K562 (cell line): ENCODE data around the gene CARMIL1. TPM values are rescaled to one million over a fixed set of nuclear protein-coding genes. Genes with fewer than 3 reads are reported as not detected.

ENCODE experiments used
- ATAC-seq: fragments of 200-7000 bp; cut with Tn5 transposase; 3 replicates; pipeline ENCODE4 v1.9.1; 2020; ENCODE audit warnings: moderate library complexity
- BruUV-seq: library from RNA; stranded (reverse); fragments of 400-500 nt; replicated peaks from 2 replicates; lab custom pipeline; 2021; lab: Mats Ljungman, UMichigan
- CTCF ChIA-PET: fragments of 300-600 bp; formaldehyde crosslinking; extraction: SDS; loops from one replicate; lab custom pipeline; 2021; ENCODE audit warnings: low intra/inter-chr PET ratio; lab: Yijun Ruan, JAX
- POLR2A ChIA-PET: fragments of 300-600, 350-650 bp; sonication (Branson Sonifier 250); formaldehyde crosslinking; extraction: SDS; loops from one replicate; lab custom pipeline; 2021; ENCODE audit warnings: antibody characterized with exemption, inconsistent platforms; lab: Yijun Ruan, JAX
- DNase-seq, 4 experiments: peaks; one replicate each; pipeline versions ENCODE4 v3.0.0 to v3.0.0-alpha.2; 2011 to 2018; ENCODE audit warnings: low spot score in 3 of 4, mixed read lengths in 3 of 4; ENCODE audit errors: extremely low read depth in 1 of 4
- FAIRE-seq: peaks from 2 replicates; lab custom pipeline; 2011; peaks lifted over from hg19 to GRCh38; lab: Jason Lieb, UNC
- H2AFZ ChIP-seq: 2 replicates; pipeline ENCODE4 v1.6.0; 2011; ENCODE audit warnings: low read depth, low read length, control low read depth, inconsistent platforms
- H3K27ac ChIP-seq: fragments of 200-600 bp; 3 replicates; pipeline ENCODE4 v1.8.0; 2011; ENCODE audit warnings: low read depth, mild to moderate bottlenecking, control low read depth, inconsistent platforms, low read length, moderate library complexity, mixed read lengths; ENCODE audit errors: extremely low read depth
- H3K27me3 ChIP-seq, 2 experiments: fragments of 300-600 bp in 1 of 2; 2 replicates in 1 of 2; 3 replicates in 1 of 2; pipeline versions ENCODE4 v1.6.0 to v1.8.0; 2011; ENCODE audit warnings: inconsistent platforms in 2 of 2, low read length in 2 of 2, mild to moderate bottlenecking in 1 of 2, mixed read lengths in 1 of 2, moderate library complexity in 1 of 2; ENCODE audit not compliant: control insufficient read depth in 2 of 2, insufficient read depth in 2 of 2
- H3K36me3 ChIP-seq: fragments of 300-600 bp; 3 replicates; pipeline ENCODE4 v1.8.0; 2011; ENCODE audit warnings: mild to moderate bottlenecking, low read length, inconsistent platforms; ENCODE audit not compliant: control insufficient read depth, insufficient read depth
- H3K4me1 ChIP-seq, 2 experiments: fragments of 200-600 bp in 1 of 2; replicated peaks in 1 of 2; 2 replicates in 1 of 2; 3 replicates in 1 of 2; pipeline versions ENCODE4 v1.5.1 to v1.8.0; 2011; ENCODE audit warnings: inconsistent platforms in 2 of 2, low read length in 2 of 2, mild to moderate bottlenecking in 1 of 2, mixed read lengths in 1 of 2, moderate library complexity in 1 of 2; ENCODE audit not compliant: control insufficient read depth in 2 of 2, insufficient read depth in 2 of 2
- H3K4me2 ChIP-seq: 2 replicates; pipeline ENCODE4 v1.6.1; 2011; ENCODE audit warnings: low read length, control low read depth, inconsistent platforms, mixed read lengths; ENCODE audit not compliant: insufficient read depth
- H3K4me3 ChIP-seq: fragments of 200-600 bp; sonication (generic), shearing (Covaris generic); 2 replicates; pipeline ENCODE4 v1.5.1; 2016; ENCODE audit warnings: control low read depth, inconsistent platforms
- H3K79me2 ChIP-seq: fragments of 200-600 bp; 3 replicates; pipeline ENCODE4 v1.8.0; 2011; ENCODE audit warnings: low read length, inconsistent platforms; ENCODE audit not compliant: control insufficient read depth, insufficient read depth
- H3K9ac ChIP-seq, 2 experiments: 2 replicates each; pipeline versions ENCODE4 v1.6.0 to v1.6.1; 2011; ENCODE audit warnings: low read depth in 2 of 2, low read length in 2 of 2, control low read depth in 1 of 2, inconsistent platforms in 1 of 2, mild to moderate bottlenecking in 1 of 2, mixed read lengths in 1 of 2; ENCODE audit not compliant: insufficient read depth in 1 of 2
- H3K9me1 ChIP-seq: one replicate; pipeline ENCODE4 v1.6.0; 2011; ENCODE audit warnings: inconsistent platforms, mild to moderate bottlenecking, low read length, moderate library complexity; ENCODE audit not compliant: control insufficient read depth, insufficient read depth
- H3K9me3 ChIP-seq: replicated peaks from 2 replicates; pipeline ENCODE4 v1.5.1; 2011; ENCODE audit warnings: low read depth, low read length, inconsistent platforms; ENCODE audit not compliant: control insufficient read depth, insufficient read depth
- H4K20me1 ChIP-seq: replicated peaks from 2 replicates; pipeline ENCODE4 v1.6.1; 2011; ENCODE audit warnings: low read length, inconsistent platforms, mixed read lengths; ENCODE audit not compliant: control insufficient read depth, insufficient read depth
- DMBX1 ChIP-seq: fragments of 250-450 bp; sonication (Bioruptor Pico); IDR thresholded peaks from 2 replicates; pipeline ENCODE4 v1.8.0; 2022; ENCODE audit warnings: inconsistent platforms, mild to moderate bottlenecking, moderate library complexity, borderline replicate concordance
- DNMT1 ChIP-seq: fragments of 450-650 bp; IDR thresholded peaks from 2 replicates; pipeline ENCODE4 v1.6.1; 2016; ENCODE audit warnings: antibody characterized with exemption, mild to moderate bottlenecking
- HDAC8 ChIP-seq: fragments of 450-650 bp; IDR thresholded peaks from 2 replicates; pipeline ENCODE4 v1.6.1; 2016; ENCODE audit warnings: mild to moderate bottlenecking, missing genetic modification characterization, moderate library complexity, missing compliant biosample characterization
- IRF2 ChIP-seq: sonication (generic); formaldehyde crosslinking; IDR thresholded peaks from 2 replicates; pipeline ENCODE4 v1.8.1; 2022; ENCODE audit warnings: mild to moderate bottlenecking, missing genetic modification reagents
- KDM4B ChIP-seq, 2 experiments: fragments of 450-650 bp in 1 of 2; sonication (generic) in 1 of 2; IDR thresholded peaks; 2 replicates each; pipeline ENCODE4 v1.6.1; 2016 to 2017; ENCODE audit warnings: borderline replicate concordance in 2 of 2, antibody characterized with exemption in 1 of 2, low read depth in 1 of 2, mild to moderate bottlenecking in 1 of 2
- MTF1 ChIP-seq: fragments of 250-450 bp; sonication (Bioruptor Pico); IDR thresholded peaks from 2 replicates; pipeline ENCODE4 v1.9.0; 2021; ENCODE audit warnings: moderate library complexity, mild to moderate bottlenecking, inconsistent platforms, borderline replicate concordance
- MYBL2 ChIP-seq, 2 experiments: fragments of 450-650 bp in 1 of 2; sonication (generic) in 1 of 2; formaldehyde crosslinking in 1 of 2; IDR thresholded peaks; 2 replicates each; pipeline versions ENCODE4 v1.6.1 to v1.8.1; 2017 to 2022; ENCODE audit warnings: borderline replicate concordance in 1 of 2, inconsistent platforms in 1 of 2, low read depth in 1 of 2, mild to moderate bottlenecking in 1 of 2, missing genetic modification reagents in 1 of 2, moderate library complexity in 1 of 2
- POLR3G ChIP-seq: IDR thresholded peaks from 2 replicates; pipeline ENCODE4 v1.6.1; 2011; ENCODE audit not compliant: insufficient read length, insufficient replicate concordance; ENCODE audit errors: extremely low read depth
- SMARCA5 ChIP-seq: fragments of 450-650 bp; IDR thresholded peaks from 2 replicates; pipeline ENCODE4 v1.6.1; 2016
- STAT5A ChIP-seq: IDR thresholded peaks from 2 replicates; pipeline ENCODE4 v1.6.1; 2012; ENCODE audit warnings: low read length, inconsistent platforms, borderline replicate concordance
- TAF15 ChIP-seq: fragments of 200-400 bp; formaldehyde crosslinking; IDR thresholded peaks from 2 replicates; pipeline ENCODE4 v1.6.1; 2017; ENCODE audit warnings: mild to moderate bottlenecking, low read depth, low read length, moderate library complexity
- ZNF23 ChIP-seq: fragments of 250-450 bp; sonication (Bioruptor Pico); IDR thresholded peaks from 2 replicates; pipeline ENCODE4 v1.4.0; 2020; ENCODE audit warnings: mild to moderate bottlenecking
- ZNF354B ChIP-seq: fragments of 250-450 bp; sonication (Bioruptor Pico); IDR thresholded peaks from 2 replicates; pipeline ENCODE4 v1.4.0; 2020
- ZNF444 ChIP-seq: fragments of 250-450 bp; sonication (Bioruptor Pico); IDR thresholded peaks from 2 replicates; pipeline ENCODE4 v1.4.0; 2020; ENCODE audit warnings: mild to moderate bottlenecking, moderate library complexity
- ZNF785 ChIP-seq: fragments of 250-450 bp; sonication (Bioruptor Pico); IDR thresholded peaks from 2 replicates; pipeline ENCODE4 v1.4.0; 2020; ENCODE audit warnings: mild to moderate bottlenecking
- WGBS: fragments of 100-300 bp; shearing (Covaris generic); methylation state at CpG from one replicate; pipeline ENCODE4 v1.1.6; 2016; ENCODE audit warnings: low coverage, mixed read lengths; ENCODE audit not compliant: insufficient coverage; ENCODE audit errors: missing lambda C conversion rate; 5-methylcytosine and 5-hydroxymethylcytosine counted together
- in situ Hi-C: fragments of 300-500 bp; cut with MboI; formaldehyde crosslinking; loops from 4 replicates; pipeline ENCODE4 v1.15.0; 2018; ENCODE audit warnings: inconsistent platforms, mixed read lengths
- intact Hi-C: fragments of 100-400 bp; cut with micrococcal nuclease; formaldehyde crosslinking; loops from 2 replicates; pipeline ENCODE4 v1.14.2; 2022
- polyA plus RNA-seq, 8 experiments: library from polyadenylated mRNA; depleted of rRNA in 4 of 8; stranded (reverse) in 5 of 8; unstranded in 3 of 8; fragments of >200 nt; fragmentation: Nextera tagmentation in 2 of 8; fragmentation: Illumina TruSeq in 1 of 8; extraction: Ambion mirVana in 2 of 8; extraction: Trizol in 1 of 8; gene quantifications; 2 replicates each; pipeline versions ENCODE4 v1.2.1 to v1.2.3, GENCODE V29; 2011 to 2014; ENCODE audit warnings: inconsistent platforms in 1 of 8, missing spikeins in 1 of 8
- total RNA-seq, 7 experiments: library from RNA; depleted of rRNA in 6 of 7; stranded (reverse); fragments of >200 nt in 6 of 7; fragmentation: Illumina TruSeq in 2 of 7; extraction: Trizol in 2 of 7; gene quantifications; 2 replicates each; pipeline versions ENCODE4 v1.2.1 to v1.2.3, GENCODE V29; 2011 to 2021; ENCODE audit warnings: low replicate concordance in 1 of 7
- TF ChIP-seq, protein P1 (sequence below): IDR thresholded peaks from 3 replicates; pipeline ENCODE4 v1.6.1; 2011; ENCODE audit warnings: borderline replicate concordance, mild to moderate bottlenecking; ENCODE audit not compliant: insufficient read length, insufficient read depth
- TF ChIP-seq, protein P2 (sequence below): fragments of 250-450 bp; sonication (Bioruptor Pico); IDR thresholded peaks from 2 replicates; pipeline ENCODE4 v1.9.0; 2021; ENCODE audit warnings: mild to moderate bottlenecking
- TF ChIP-seq, protein P3 (sequence below), 3 experiments: fragments of 200-800 bp in 1 of 3; sonication (Bioruptor generic) in 1 of 3; sonication (generic) in 1 of 3; formaldehyde crosslinking in 1 of 3; IDR thresholded peaks; 2 replicates each; pipeline versions ENCODE4 v1.6.1 to v1.8.0; 2016 to 2022; ENCODE audit warnings: mild to moderate bottlenecking in 2 of 3, missing compliant biosample characterization in 2 of 3, missing genetic modification characterization in 2 of 3, missing genetic modification reagents in 1 of 3
- TF ChIP-seq, protein P4 (sequence below): fragments of 250-450 bp; sonication (Bioruptor Pico); IDR thresholded peaks from 2 replicates; pipeline ENCODE4 v1.8.0; 2022; ENCODE audit warnings: moderate library complexity, mild to moderate bottlenecking, inconsistent platforms

CARMIL1 gene
- total and polyA plus RNA-seq, 9 of the 15 experiments (the other 6 are each of a cell fraction or from before 2014, with no cell fraction given): 0.04 to 0.32 (median 0.10) TPM; not detected in 1

DNA sequence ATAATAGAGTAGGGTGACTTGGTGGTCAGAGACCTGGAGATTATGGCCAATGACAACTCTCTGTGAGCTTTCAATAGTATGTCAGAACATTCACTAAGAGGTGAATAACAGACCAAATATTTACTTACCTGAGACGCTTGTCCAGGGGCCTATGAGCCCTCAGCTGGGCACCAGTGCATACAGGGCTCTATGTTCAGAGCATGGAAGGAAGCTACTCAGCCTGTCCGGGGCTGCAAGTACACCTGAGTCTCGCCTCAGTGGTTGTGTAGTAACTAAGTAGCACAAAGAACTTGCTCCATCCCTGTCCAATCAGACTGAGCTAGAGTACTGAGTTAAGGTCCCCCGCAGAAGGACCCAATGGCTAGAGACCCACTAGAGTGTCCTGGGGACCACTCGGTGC, 361.3 kb downstream of the CARMIL1 start:
- FAIRE-seq (no peak), ATAC-seq (no peak), DNase-seq (no peak)
- intact Hi-C loops (no loop called here), in situ Hi-C loops (no loop called here)
- H3K27ac ChIP-seq: no peak overlapping the region
- 0 out of 2 replicates have a peak, but pooled peaks cover 2% of the 10 kb centered on the region for H4K20me1 ChIP-seq
- whole genome bisulfite sequencing: 2% methylated on average over 5 of the region's 5 CpGs
- no peak overlapping the region for H2AFZ ChIP-seq
- H3K79me2 ChIP-seq: no peaks in the 10 kb centered on the region
- ChIA-PET POLR2A (interaction anchor here (0.6 to 1.4 kb wide), 3 partner anchors 11 to 320 kb away, joined by 3 read pairs; no protein-coding TSS in a partner anchor), CTCF (no interaction called here)
- TF ChIP-seq, protein P1, sequence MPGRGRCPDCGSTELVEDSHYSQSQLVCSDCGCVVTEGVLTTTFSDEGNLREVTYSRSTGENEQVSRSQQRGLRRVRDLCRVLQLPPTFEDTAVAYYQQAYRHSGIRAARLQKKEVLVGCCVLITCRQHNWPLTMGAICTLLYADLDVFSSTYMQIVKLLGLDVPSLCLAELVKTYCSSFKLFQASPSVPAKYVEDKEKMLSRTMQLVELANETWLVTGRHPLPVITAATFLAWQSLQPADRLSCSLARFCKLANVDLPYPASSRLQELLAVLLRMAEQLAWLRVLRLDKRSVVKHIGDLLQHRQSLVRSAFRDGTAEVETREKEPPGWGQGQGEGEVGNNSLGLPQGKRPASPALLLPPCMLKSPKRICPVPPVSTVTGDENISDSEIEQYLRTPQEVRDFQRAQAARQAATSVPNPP: no peak
- TF ChIP-seq, protein P2, sequence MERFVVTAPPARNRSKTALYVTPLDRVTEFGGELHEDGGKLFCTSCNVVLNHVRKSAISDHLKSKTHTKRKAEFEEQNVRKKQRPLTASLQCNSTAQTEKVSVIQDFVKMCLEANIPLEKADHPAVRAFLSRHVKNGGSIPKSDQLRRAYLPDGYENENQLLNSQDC: no peak
- TF ChIP-seq DNMT1 (no peak), IRF2 (CRISPR knock-in tag) (no peak), MYBL2 (IDR thresholded peaks at IDR 0.05; ENCODE audit: low read depth) (no peak), MYBL2 (CRISPR knock-in tag; IDR thresholded peaks at IDR 0.05; ENCODE audit: borderline replicate concordance) (no peak), MTF1 (CRISPR knock-in tag) (no peak), POLR3G (no peak), KDM4B (IDR thresholded peaks at IDR 0.05; ENCODE audit: borderline replicate concordance in 2 of 2, low read depth in 1 of 2) (no peak), ZNF23 (no peak), ZNF444 (no peak), ZNF354B (CRISPR knock-in tag) (no peak), SMARCA5 (no peak), TAF15 (no peak), DMBX1 (CRISPR knock-in tag) (no peak), ZNF785 (CRISPR knock-in tag) (no peak), STAT5A (no peak), HDAC8 (tag) (no peak)
- TF ChIP-seq, protein P3, sequence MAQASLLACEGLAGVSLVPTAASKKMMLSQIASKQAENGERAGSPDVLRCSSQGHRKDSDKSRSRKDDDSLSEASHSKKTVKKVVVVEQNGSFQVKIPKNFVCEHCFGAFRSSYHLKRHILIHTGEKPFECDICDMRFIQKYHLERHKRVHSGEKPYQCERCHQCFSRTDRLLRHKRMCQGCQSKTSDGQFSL (CRISPR knock-in tag; IDR thresholded peaks at IDR 0.05): no peak
- TF ChIP-seq, protein P3 (tag; IDR thresholded peaks at IDR 0.05): no peak
- TF ChIP-seq, protein P4, sequence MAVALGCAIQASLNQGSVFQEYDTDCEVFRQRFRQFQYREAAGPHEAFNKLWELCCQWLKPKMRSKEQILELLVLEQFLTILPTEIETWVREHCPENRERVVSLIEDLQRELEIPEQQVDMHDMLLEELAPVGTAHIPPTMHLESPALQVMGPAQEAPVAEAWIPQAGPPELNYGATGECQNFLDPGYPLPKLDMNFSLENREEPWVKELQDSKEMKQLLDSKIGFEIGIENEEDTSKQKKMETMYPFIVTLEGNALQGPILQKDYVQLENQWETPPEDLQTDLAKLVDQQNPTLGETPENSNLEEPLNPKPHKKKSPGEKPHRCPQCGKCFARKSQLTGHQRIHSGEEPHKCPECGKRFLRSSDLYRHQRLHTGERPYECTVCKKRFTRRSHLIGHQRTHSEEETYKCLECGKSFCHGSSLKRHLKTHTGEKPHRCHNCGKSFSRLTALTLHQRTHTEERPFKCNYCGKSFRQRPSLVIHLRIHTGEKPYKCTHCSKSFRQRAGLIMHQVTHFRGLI (CRISPR knock-in tag): no peak
- H3K4me2 ChIP-seq: no peak overlapping the region
- H3K9ac ChIP-seq: no peak overlapping the region
- no peak overlapping the region for H3K4me3 ChIP-seq
- H3K36me3 ChIP-seq: no peaks in the 10 kb centered on the region
- no peaks in the 10 kb centered on the region for H3K9me1 ChIP-seq
- no peaks in the 10 kb centered on the region for H3K4me1 ChIP-seq
- peaks cover 0 to 5% of the 10 kb centered on the region in 2 experiments; a peak in 1 of 5 replicates for H3K27me3 ChIP-seq
- H3K9me3 ChIP-seq: no peaks in the 10 kb centered on the region
- BruUV-seq: no TSS peak
